OCI-LY7 (cell line): ENCODE results near the gene FAM241A.

ENCODE experiments used
- EZH2phosphoT487 ChIP-seq: fragments of 200-600 bp; sonication (generic); IDR thresholded peaks from 2 replicates; pipeline ENCODE4 v1.6.1; 2018; ENCODE audit warnings: low read depth, borderline replicate concordance, mild to moderate bottlenecking, mixed run types, antibody characterized with exemption, low read length, moderate library complexity, mixed read lengths
- TF ChIP-seq, protein P1 (sequence below): fragments of 200-600 bp; sonication (generic); conservative IDR thresholded peaks from 2 replicates; pipeline ENCODE4 v1.5.1; 2014; ENCODE audit warnings: mild to moderate bottlenecking, antibody characterized with exemption, low read length, moderate library complexity, mixed read lengths

DNA sequence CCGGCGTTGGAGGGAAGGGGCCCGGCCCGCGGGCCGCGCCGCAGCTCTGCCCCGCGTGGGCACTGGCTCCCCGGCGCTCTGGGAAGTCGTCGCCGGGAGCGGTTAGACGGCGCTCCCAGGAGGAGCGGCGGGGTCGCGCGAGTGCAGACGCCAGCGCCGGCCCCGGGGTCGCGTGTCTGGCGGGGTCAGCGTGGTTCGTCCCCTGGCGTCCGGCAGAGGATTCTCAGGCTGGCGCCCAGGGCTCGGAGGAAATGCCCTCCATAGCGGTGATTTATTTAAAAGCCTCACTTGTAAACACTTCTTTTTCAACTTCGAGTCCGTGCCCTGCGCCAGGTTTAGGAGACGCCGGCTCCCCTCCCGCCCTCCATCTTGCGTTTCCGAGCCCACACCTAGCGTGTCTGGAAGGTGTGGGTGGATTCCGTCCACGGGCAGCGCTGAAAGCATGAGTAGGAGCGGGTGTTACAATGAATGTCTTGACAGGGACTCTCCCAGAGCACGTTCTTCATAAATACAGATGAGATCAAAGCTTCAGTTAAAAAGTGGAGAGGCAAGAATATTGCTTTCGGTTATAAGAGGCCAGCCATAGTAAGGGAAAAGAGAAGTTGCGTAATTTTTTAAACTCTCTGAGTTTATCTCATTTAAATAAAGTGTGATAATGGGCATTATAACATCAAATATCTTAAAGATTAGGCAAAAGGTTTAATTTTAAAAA lies 692 bp downstream of the FAM241A start:
- TF ChIP-seq, protein P1, sequence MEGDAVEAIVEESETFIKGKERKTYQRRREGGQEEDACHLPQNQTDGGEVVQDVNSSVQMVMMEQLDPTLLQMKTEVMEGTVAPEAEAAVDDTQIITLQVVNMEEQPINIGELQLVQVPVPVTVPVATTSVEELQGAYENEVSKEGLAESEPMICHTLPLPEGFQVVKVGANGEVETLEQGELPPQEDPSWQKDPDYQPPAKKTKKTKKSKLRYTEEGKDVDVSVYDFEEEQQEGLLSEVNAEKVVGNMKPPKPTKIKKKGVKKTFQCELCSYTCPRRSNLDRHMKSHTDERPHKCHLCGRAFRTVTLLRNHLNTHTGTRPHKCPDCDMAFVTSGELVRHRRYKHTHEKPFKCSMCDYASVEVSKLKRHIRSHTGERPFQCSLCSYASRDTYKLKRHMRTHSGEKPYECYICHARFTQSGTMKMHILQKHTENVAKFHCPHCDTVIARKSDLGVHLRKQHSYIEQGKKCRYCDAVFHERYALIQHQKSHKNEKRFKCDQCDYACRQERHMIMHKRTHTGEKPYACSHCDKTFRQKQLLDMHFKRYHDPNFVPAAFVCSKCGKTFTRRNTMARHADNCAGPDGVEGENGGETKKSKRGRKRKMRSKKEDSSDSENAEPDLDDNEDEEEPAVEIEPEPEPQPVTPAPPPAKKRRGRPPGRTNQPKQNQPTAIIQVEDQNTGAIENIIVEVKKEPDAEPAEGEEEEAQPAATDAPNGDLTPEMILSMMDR, result no peak
- TF ChIP-seq EZH2phosphoT487, result no peak
